Caki2 (cell line): ENCODE results near the gene VPS35L. TPM values are rescaled to one million over a fixed set of nuclear protein-coding genes. Genes with fewer than 3 reads are reported as not detected.

Experiments
- DNase-seq: peaks from one replicate; pipeline ENCODE4 v3.0.0-alpha.2; 2015; ENCODE audit warnings: low read depth
- in situ Hi-C: cut with HindIII; loops from 2 replicates; pipeline ENCODE4 v1.10.0; 2016; ENCODE audit warnings: low sequenced_read_pairs, low pct_unique_long_range_greater_than_20kb, mixed read lengths
- total RNA-seq: library from RNA; depleted of rRNA; stranded (reverse); fragments of >200 nt; shearing (Covaris generic); gene quantifications from 2 replicates; pipeline ENCODE4 v1.2.3, GENCODE V29; 2014; ENCODE audit warnings: low replicate concordance; rRNA removed

Gene VPS35L, protein sequence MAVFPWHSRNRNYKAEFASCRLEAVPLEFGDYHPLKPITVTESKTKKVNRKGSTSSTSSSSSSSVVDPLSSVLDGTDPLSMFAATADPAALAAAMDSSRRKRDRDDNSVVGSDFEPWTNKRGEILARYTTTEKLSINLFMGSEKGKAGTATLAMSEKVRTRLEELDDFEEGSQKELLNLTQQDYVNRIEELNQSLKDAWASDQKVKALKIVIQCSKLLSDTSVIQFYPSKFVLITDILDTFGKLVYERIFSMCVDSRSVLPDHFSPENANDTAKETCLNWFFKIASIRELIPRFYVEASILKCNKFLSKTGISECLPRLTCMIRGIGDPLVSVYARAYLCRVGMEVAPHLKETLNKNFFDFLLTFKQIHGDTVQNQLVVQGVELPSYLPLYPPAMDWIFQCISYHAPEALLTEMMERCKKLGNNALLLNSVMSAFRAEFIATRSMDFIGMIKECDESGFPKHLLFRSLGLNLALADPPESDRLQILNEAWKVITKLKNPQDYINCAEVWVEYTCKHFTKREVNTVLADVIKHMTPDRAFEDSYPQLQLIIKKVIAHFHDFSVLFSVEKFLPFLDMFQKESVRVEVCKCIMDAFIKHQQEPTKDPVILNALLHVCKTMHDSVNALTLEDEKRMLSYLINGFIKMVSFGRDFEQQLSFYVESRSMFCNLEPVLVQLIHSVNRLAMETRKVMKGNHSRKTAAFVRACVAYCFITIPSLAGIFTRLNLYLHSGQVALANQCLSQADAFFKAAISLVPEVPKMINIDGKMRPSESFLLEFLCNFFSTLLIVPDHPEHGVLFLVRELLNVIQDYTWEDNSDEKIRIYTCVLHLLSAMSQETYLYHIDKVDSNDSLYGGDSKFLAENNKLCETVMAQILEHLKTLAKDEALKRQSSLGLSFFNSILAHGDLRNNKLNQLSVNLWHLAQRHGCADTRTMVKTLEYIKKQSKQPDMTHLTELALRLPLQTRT
- total RNA-seq: 16.3 and 20.7 TPM in 2 replicates

- in situ Hi-C loops: no loop called here
- peak; percentile 100 for DNase-seq
These were observed at the start of gene VPS35L for GRCh38 chr16:19555186-19555937. TSS of gene VPS35L (plus strand) at chr16:19555703. CDS start at chr16:19555730, 27 bp downstream.

DNA sequence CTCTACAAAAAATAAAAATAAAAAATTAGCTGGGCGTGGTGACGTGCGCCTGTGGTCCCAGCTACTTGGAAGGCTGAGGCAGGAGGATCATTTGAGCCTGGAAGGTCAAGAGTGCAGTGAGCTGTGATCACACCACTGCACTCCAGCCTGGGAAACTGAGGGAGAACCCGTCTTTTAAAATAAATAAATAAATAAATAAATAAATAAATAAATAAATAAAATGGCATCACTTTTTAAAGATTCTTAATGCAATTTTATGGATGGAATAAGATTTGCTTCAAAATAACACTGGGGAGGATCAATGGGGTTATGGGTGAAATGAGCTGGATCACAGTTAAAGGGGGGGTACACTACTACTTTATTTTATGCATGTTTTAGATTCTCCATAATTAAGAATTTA is 48.5 kb upstream of the VPS35L start:
- in situ Hi-C loops: no loop called here
- DNase-seq: no peak

GRCh38 chr16:19507867-19508266 is 47.6 kb upstream of the VPS35L start:
- no peak for DNase-seq
- in situ Hi-C loops: no loop called here

DNA sequence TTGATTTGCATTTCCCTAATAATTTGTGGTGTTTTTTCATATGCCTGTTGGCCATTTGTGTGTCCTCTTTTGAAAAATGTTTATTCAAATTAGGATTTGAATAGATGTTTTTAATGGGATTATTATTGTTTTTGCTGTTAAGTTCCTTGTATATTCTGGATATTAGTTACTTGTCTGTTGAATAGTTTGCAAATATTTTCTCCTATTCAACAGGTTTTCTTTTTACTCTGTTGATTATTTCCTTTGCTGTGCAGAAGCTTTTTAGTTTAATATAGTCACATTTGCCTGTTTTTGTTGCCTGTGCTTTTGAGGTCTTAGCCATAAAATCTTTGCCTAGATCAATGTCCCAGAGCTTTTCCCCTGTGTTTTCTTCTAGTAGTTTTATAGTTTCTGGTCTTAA is 43.2 kb upstream of the VPS35L start:
- DNase-seq: no peak
- in situ Hi-C loops: no loop called here

- in situ Hi-C loops: no loop called here
- DNase-seq: no peak
These were observed 42.0 kb upstream of the VPS35L start for GRCh38 chr16:19513377-19514053.

DNA sequence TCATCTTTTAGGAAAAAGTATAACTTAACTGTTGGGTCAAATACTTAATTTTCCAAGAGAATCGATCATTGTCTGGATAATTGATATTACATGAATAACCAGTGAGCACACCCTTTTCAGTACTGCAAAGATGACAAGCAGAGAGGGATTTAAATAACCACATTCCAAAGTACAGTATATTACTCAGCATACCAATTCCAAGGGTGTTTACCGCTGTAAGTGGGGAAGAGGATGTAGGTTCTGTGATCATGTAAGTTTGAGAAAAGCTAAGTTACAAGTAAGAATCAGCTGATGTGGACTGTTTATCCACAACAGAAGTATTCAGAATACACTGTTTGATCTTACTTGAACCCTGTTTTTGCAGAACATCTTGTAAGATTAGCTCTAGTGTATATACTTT is 39.7 kb upstream of the VPS35L start:
- no peak for DNase-seq
- in situ Hi-C loops: no loop called here

- in situ Hi-C loops: no loop called here
- peak; percentile 44 for DNase-seq
These were observed 37.9 kb upstream of the VPS35L start for GRCh38 chr16:19517424-19518089.

GRCh38 chr16:19518388-19518787 is 37.1 kb upstream of the VPS35L start:
- DNase-seq: no peak
- in situ Hi-C loops: no loop called here

- DNase-seq: peak; percentile 63
- in situ Hi-C loops: no loop called here
These were observed 34.6 kb upstream of the VPS35L start for GRCh38 chr16:19520861-19521331.

DNA sequence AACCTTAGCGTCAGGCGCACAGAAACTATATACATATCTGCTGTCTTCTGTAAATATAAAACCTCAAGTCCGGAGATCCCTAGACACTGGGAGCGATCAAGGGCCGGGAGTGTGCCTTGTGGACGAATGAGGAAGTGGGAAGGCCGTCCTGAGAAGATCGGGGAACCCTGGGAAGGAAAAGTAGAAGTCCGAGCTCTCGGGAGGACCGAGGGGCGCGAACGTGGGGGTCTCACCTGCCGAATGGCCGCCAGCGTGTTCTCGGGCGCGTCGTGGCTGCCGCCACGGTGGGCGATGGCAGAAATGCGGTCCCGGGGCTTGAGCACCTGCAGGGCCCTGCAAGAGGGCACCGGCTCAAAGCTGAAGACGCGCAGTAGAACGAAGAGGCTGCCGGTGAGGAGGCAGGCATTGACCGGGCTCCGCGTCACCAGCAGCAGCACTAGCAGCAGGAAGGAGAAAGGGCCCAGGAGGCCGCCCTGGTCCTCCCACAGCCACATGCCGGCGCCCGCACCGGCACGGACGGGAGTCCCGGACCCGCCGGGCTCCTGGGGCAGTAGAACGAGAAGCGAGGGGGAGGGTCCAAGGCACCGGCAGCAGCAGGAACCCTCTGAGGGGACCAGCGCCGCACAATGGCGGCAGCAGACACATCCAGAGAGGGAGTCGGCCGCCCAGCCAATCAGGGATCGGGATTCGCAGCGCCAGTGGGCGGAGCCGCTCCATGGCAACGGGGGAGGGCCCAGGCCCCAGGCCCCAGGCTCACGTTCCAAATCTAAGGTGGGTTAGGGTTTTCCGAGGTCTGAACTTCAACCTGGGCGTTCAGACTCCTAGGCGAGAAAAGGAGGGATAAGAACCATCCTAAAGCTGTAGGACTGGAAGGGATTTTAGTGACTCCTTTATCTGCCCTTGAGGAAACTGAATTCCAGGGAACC is 33.8 kb upstream of the VPS35L start, which contains the start of gene GDE1:
Gene GDE1, minus strand, starts transcription at position 628 of the 926 bp plus-strand sequence. Its CDS starts 134 bp downstream, at position 494.
- in situ Hi-C loops: no loop called here
- peak; percentile 92 for DNase-seq

DNA sequence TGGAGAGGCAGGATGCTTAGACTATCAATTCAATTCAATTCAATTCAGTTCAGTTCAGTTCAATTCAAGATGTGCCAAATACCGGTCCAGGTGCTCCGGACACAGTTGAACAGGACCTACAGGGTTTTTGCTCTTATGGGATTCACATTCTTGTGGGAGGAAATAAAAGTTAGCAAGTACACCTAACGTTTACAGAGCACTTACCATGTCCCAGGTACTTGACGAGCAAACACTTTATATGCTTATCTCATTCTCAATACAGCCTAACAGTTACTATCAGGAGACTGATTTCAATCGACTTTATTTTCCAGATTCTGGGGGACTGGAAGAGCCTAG is 33.1 kb upstream of the VPS35L start:
- in situ Hi-C loops: no loop called here
- no peak for DNase-seq

- in situ Hi-C loops: no loop called here
- DNase-seq: no peak
These were observed 32.7 kb upstream of the VPS35L start for GRCh38 chr16:19522760-19523159.

- no peak for DNase-seq
- in situ Hi-C loops: no loop called here
These were observed 32.3 kb upstream of the VPS35L start for GRCh38 chr16:19523184-19523558.

DNA sequence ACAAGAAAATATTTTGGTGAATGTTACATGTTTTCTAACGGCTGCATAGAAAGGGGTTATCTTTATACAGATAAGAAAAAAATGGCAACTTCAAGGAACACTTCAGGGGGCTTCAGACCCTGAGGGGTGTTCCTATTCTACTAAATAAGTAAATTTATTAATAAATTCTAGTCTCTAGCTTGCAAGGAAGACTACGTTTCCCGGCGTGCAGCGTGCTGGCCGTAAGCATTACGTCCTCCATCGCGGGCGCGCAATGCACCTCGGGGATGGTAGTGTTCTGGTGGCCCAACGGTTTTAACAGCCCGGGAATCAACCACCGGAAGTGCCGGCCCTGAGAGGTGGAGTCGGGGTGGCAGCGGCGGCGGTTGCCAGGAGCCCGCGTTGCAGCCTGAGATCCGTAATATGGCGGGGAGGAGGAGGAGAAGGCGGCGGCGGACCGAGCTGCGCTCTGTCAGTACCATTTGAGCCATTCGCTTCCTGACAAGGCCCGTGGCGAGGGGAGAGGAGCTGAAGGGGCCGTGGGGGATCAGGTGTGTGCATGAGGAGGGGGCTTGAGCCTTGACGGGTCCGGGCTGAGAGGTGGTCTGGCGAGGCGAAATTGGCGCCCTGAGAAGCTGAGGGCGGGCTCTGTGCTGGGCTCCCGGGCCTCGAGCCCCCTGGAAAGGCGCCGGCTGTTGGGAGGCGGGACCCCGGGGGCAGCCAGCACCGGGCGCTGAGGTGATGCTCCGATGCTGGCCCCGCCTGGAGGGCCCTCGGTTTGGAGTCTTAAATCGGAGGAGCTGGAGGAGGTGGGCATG is 31.7 kb upstream of the VPS35L start, which contains the start of gene CCP110:
Gene CCP110, plus strand, starts transcription at position 384 of the 797 bp plus-strand sequence. CDS start 3,940 bp downstream, outside the sequence.
- DNase-seq: peak; percentile 91
- in situ Hi-C loops: no loop called here

DNA sequence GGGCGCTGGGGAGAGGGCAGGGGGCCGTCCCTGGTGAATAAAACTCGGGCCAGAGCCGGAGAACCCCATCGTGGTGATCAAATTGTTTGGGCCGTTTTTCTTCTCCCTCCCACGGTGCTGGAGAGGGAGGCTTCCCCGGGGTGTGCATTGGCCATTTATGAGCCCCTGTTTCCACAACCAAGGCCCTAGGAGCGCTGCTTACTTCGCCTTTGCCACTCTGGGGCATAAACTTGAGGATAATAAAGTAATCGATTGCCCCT is 31.2 kb upstream of the VPS35L start:
- in situ Hi-C loops: no loop called here
- no peak for DNase-seq
